GM18505 (cell line): ENCODE measurements around the gene SERPINB3.

ENCODE experiments used
- ATAC-seq: cut with Tn5 transposase; IDR thresholded peaks from one replicate; pipeline ENCODE4 v1.9.1; 2021; ENCODE audit not compliant: unreplicated experiment
- POLR2A ChIP-seq: IDR thresholded peaks from 4 replicates; pipeline ENCODE4 v1.6.1; 2011; ENCODE audit warnings: borderline replicate concordance; ENCODE audit not compliant: insufficient read depth, insufficient read length; ENCODE audit errors: extremely low read depth

The SERPINB3 gene

GRCh38 chr18:63624863-63625262 lies 36.8 kb downstream of the SERPINB3 start:
- no peak for ATAC-seq
- TF ChIP-seq POLR2A = no peak

- TF ChIP-seq POLR2A = no peak
- no peak for ATAC-seq
Observed at GRCh38 chr18:63619661-63620060, 42.0 kb downstream of the SERPINB3 start.

GRCh38 chr18:63617915-63618234 lies 43.8 kb downstream of the SERPINB3 start:
- no peak for TF ChIP-seq POLR2A
- no peak for ATAC-seq

GRCh38 chr18:63617049-63617914 lies 44.4 kb downstream of the SERPINB3 start:
- peak; percentile 87 for ATAC-seq
- TF ChIP-seq POLR2A = no peak

GRCh38 chr18:63613420-63613819 lies 48.3 kb downstream of the SERPINB3 start:
- no peak for ATAC-seq
- no peak for TF ChIP-seq POLR2A

GRCh38 chr18:63606526-63606925 lies 55.2 kb downstream of the SERPINB3 start:
- no peak for TF ChIP-seq POLR2A
- ATAC-seq = no peak
